HL-60 (cell line): ENCODE data around the gene KLHDC8A.

Source experiments
- DNase-seq, 2 experiments: peaks; one replicate each; pipeline ENCODE4 v3.0.0-alpha.2; 2010 to 2020; ENCODE audit warnings: low read depth in 1 of 2, low spot score in 1 of 2
- H3K27ac ChIP-seq: fragments of 250-450 bp; sonication (Bioruptor Pico); replicated peaks from 2 replicates; pipeline ENCODE4 v1.5.1; 2020; ENCODE audit warnings: mild to moderate bottlenecking, moderate library complexity
- H3K27me3 ChIP-seq: fragments of 250-450 bp; sonication (Bioruptor Pico); 2 replicates; pipeline ENCODE4 v1.5.1; 2021; ENCODE audit warnings: mild to moderate bottlenecking, moderate library complexity; ENCODE audit not compliant: insufficient read depth, poor library complexity, severe bottlenecking
- H3K4me3 ChIP-seq: replicated peaks from 2 replicates; pipeline ENCODE4 v1.5.1; 2011; ENCODE audit warnings: mild to moderate bottlenecking, control low read depth, low read length; ENCODE audit not compliant: insufficient read depth
- GABPA ChIP-seq: IDR thresholded peaks from 2 replicates; pipeline ENCODE4 v1.6.1; 2012; ENCODE audit warnings: low read depth
- POLR2AphosphoS5 ChIP-seq: IDR thresholded peaks from 2 replicates; pipeline ENCODE4 v1.6.1; 2012; ENCODE audit warnings: low read depth
- SPI1 ChIP-seq: IDR thresholded peaks from 2 replicates; pipeline ENCODE4 v1.6.1; 2012; ENCODE audit warnings: low read depth, mild to moderate bottlenecking, borderline replicate concordance
- TF ChIP-seq, protein P1 (sequence below): IDR thresholded peaks from one replicate; pipeline ENCODE4 v1.5.1; 2011; ENCODE audit warnings: low read length, control low read depth, inconsistent platforms; ENCODE audit not compliant: insufficient read depth
- TF ChIP-seq, protein P2 (sequence below): IDR thresholded peaks from 2 replicates; pipeline ENCODE4 v1.6.1; 2012; ENCODE audit warnings: low read depth; ENCODE audit not compliant: insufficient replicate concordance

KLHDC8A gene

DNA sequence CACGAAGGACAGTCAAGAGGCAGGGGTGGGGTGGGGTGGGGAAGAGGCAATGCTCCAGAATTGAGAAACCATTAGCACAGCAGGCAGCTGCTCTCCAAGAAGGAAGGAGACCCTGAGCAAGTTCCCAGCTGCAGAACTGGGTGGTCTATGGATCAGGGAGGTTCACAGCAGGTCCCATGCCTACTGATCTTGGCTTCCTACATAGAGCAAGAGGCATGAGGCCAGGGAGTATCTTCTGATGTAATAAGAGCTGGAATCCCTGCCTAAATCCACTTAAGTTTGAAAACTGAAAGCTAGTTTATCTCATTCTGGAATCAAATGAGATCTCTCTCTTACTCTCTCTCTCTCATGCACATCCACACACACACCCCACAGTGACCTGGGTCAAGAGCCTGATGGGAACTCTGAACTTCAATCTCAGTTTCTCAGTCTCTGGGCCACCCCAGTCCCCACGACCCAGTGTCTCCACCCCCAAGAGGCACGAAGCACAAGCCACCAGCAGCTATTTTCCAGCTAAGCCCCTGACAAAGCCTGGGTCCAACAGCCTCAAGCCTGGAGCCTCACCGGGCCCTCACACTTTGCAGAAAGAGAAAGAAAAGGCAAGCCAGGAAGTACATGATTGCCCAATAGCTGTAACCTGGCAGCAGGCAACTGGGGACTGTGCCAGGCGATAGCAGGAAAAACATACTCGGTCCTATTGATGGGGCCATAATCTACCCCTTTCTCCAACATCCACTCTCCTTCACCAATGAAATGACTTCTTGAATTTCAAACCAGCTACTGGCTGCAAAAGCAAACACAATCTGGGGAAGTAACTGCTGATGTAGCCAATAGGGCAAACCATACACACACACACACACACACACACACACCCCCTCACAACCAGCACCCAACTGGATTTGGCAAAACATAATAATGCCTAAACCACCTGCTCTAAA, 37.4 kb downstream of the KLHDC8A start:
- TF ChIP-seq POLR2AphosphoS5 (no peak), GABPA (no peak), SPI1 (no peak)
- TF ChIP-seq, protein P1, sequence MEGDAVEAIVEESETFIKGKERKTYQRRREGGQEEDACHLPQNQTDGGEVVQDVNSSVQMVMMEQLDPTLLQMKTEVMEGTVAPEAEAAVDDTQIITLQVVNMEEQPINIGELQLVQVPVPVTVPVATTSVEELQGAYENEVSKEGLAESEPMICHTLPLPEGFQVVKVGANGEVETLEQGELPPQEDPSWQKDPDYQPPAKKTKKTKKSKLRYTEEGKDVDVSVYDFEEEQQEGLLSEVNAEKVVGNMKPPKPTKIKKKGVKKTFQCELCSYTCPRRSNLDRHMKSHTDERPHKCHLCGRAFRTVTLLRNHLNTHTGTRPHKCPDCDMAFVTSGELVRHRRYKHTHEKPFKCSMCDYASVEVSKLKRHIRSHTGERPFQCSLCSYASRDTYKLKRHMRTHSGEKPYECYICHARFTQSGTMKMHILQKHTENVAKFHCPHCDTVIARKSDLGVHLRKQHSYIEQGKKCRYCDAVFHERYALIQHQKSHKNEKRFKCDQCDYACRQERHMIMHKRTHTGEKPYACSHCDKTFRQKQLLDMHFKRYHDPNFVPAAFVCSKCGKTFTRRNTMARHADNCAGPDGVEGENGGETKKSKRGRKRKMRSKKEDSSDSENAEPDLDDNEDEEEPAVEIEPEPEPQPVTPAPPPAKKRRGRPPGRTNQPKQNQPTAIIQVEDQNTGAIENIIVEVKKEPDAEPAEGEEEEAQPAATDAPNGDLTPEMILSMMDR: no peak
- TF ChIP-seq, protein P2, sequence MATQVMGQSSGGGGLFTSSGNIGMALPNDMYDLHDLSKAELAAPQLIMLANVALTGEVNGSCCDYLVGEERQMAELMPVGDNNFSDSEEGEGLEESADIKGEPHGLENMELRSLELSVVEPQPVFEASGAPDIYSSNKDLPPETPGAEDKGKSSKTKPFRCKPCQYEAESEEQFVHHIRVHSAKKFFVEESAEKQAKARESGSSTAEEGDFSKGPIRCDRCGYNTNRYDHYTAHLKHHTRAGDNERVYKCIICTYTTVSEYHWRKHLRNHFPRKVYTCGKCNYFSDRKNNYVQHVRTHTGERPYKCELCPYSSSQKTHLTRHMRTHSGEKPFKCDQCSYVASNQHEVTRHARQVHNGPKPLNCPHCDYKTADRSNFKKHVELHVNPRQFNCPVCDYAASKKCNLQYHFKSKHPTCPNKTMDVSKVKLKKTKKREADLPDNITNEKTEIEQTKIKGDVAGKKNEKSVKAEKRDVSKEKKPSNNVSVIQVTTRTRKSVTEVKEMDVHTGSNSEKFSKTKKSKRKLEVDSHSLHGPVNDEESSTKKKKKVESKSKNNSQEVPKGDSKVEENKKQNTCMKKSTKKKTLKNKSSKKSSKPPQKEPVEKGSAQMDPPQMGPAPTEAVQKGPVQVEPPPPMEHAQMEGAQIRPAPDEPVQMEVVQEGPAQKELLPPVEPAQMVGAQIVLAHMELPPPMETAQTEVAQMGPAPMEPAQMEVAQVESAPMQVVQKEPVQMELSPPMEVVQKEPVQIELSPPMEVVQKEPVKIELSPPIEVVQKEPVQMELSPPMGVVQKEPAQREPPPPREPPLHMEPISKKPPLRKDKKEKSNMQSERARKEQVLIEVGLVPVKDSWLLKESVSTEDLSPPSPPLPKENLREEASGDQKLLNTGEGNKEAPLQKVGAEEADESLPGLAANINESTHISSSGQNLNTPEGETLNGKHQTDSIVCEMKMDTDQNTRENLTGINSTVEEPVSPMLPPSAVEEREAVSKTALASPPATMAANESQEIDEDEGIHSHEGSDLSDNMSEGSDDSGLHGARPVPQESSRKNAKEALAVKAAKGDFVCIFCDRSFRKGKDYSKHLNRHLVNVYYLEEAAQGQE: no peak
- peak; percentile 35 to 69 for DNase-seq
- H3K27ac ChIP-seq: peak overlapping the region; percentile 17
- H3K4me3 ChIP-seq: no peak overlapping the region
- peaks cover 16% of the 10 kb centered on the region for H3K27me3 ChIP-seq

DNA sequence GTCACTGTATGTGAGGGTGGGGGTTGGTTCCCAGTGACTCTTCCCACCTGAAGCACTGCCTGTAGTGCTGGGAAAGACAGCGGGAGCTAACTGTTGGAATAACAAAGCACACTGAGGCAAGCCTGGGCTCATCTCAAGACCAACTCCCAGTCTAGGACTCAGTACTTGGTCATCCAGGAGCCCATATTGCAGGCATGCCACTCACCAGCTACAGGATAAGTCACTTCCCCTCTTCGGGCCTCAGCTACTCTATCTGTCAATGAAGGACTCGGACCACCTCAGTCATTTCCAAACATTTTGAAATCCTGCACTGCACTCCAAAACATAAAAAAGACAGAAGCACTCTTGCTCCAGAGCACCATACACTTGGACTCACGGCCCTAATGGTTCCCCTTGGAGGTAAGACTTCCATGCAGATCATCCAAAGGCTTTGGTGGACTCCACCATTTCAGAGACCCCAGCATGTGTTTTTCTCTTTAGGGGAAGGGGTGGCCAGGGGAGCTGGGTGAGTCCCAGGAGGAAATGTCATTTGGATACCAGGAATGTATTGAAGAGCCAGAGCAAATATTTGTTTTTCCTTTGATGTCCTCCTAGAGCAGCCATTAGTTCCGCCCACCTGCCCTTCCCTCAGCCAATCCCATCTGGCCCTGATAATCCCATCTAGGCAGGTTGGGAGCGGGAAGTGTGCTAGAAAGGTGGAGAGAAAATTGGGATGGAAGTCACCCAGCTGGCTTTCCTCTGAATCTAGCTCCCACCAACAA, 38.3 kb downstream of the KLHDC8A start:
- TF ChIP-seq POLR2AphosphoS5 (no peak), SPI1 (no peak; the same call in 1 of the 2 replicates), GABPA (no peak)
- TF ChIP-seq, protein P1: no peak
- TF ChIP-seq, protein P2: no peak

DNA sequence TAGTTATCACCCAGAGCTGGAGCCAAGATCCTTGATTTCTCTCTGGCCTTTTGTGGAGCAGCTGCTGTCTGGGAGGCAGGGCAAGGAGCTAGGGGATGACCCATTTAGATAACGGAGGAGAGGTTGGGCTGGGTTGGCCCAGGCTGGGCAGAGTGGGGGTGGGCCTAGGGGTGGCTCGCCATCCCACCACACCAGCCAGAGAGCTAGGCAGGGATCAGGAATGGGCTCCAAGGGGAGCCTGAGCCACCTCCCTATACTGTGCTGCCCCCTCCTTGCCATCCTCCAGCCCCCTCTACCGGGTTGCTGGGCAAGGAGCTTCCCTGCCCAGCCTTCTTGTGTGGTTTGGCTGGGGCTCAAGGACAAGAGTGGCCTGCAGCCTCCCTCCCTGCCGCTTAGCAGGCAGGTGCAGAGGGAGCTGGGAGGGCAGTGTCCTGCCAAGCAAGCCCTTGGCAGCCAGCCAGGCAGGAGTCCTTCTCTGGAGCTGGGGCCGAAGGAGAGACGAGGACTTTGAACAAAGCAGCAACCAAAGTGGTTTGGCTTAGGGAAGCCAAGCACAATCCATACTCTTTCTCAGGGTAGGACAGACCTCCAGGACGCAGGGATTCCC, 39.3 kb downstream of the KLHDC8A start:
- H3K27ac ChIP-seq: no peak overlapping the region
- no peak for DNase-seq
- TF ChIP-seq GABPA (no peak), SPI1 (no peak), POLR2AphosphoS5 (no peak)
- TF ChIP-seq, protein P1: no peak
- TF ChIP-seq, protein P2: no peak
- peaks cover 11% of the 10 kb centered on the region for H3K27me3 ChIP-seq
- H3K4me3 ChIP-seq: no peak overlapping the region

More for the DNA sequence above, 38.3 kb downstream of the KLHDC8A start:
- Histone ChIP-seq H3K27ac (no peak overlapping the region), H3K4me3 (no peak overlapping the region), H3K27me3 (peaks cover 16% of the 10 kb centered on the region)
- DNase-seq: no peak
